Right cardiac atrium (tissue), 5 donors: ENCODE data around the gene RASL10B. TPM values are rescaled to one million over a fixed set of nuclear protein-coding genes. Genes with fewer than 3 reads are reported as not detected.
A peak's percentile ranks its signal among the peaks of the same experiment; 100 is the strongest.

Source experiments
- ATAC-seq, 2 donors: fragments of 200-7000 bp; cut with Tn5 transposase; one replicate each; pipeline versions ENCODE4 v1.8.0 to v1.9.1; 2020; ENCODE audit warnings: moderate library complexity in 2 of 2, mild to moderate bottlenecking in 1 of 2
- DNase-seq, 3 donors: peaks; one replicate each; pipeline ENCODE4 v3.0.0-alpha.2; 2020
- H3K27ac ChIP-seq: one replicate; pipeline ENCODE4 v1.5.1; 2013; ENCODE audit warnings: mild to moderate bottlenecking, low read length, control low read depth, moderate library complexity
- H3K27me3 ChIP-seq: one replicate; pipeline ENCODE4 v1.6.1; 2013; ENCODE audit not compliant: control insufficient read depth, insufficient read depth
- H3K4me1 ChIP-seq: one replicate; pipeline ENCODE4 v1.6.1; 2013; ENCODE audit warnings: low read length; ENCODE audit not compliant: control insufficient read depth, insufficient read depth
- H3K4me3 ChIP-seq: one replicate; pipeline ENCODE4 v1.5.1; 2013; ENCODE audit warnings: low read length, control low read depth
- H3K9me3 ChIP-seq: one replicate; pipeline ENCODE4 v1.6.1; 2013; ENCODE audit warnings: low read length; ENCODE audit not compliant: control insufficient read depth
- WGBS: extraction: QIAGEN DNeasy Blood & Tissue Kit; methylation state at CpG from one replicate; pipeline ENCODE4 v1.1.7; 2013; 5-methylcytosine and 5-hydroxymethylcytosine counted together
- intact Hi-C, 4 donors: fragments of 100-400 bp; cut with DNase I; formaldehyde crosslinking; loops; one replicate each; pipeline versions ENCODE4 v1.11.0 to v1.14.0; 2022 to 2023
- polyA plus RNA-seq: library from polyadenylated mRNA; stranded (reverse); fragments of 200-250 nt; gene quantifications from one replicate; pipeline ENCODE4 v1.2.3, GENCODE V29; 2013
- total RNA-seq, 4 donors: library from RNA; stranded (reverse); fragmentation: NEBNext Ultra II Directional; extraction: Animal tissue kit (Norgen Biotek cat#: 25700); gene quantifications; one replicate each; pipeline ENCODE4 v1.2.1, GENCODE V29; 2021
- donor health status: healthy with polysubstance abuse.
- donor health status: DM: no; HTN: yes; CAD: no.
- donor health status: DM: no; HTN: no; CAD: no.
- donor health status: DM: no; HTN: yes; CAD: no; lungs with severe emphysema.
- donor health status: DM: yes; HTN: yes; CAD: no.

RASL10B gene
- total and polyA plus RNA-seq, 5 donors: 19.0 to 47.4 (median 36.6) TPM

- no peak overlapping the region for H3K27ac ChIP-seq
- no peaks in the 10 kb centered on the region for H3K27me3 ChIP-seq
- no peaks in the 10 kb centered on the region for H3K4me1 ChIP-seq
- H3K4me3 ChIP-seq: no peak overlapping the region
- WGBS: 70% methylated on average over 7 of the region's 7 CpGs
- DNase-seq (no peak), ATAC-seq (no peak)
- no peaks in the 10 kb centered on the region for H3K9me3 ChIP-seq
- intact Hi-C loops: loop anchor here in 2 of 4 donors (10.0 kb wide), 2 partner anchors 78 to 428 kb away; no protein-coding TSS in a partner anchor
Observed at GRCh38 chr17:35742896-35743477, 11.5 kb downstream of the RASL10B start.

GRCh38 chr17:35743626-35744328 is 12.3 kb downstream of the RASL10B start:
- WGBS: 39% methylated on average over 7 of the region's 7 CpGs
- intact Hi-C loops: loop anchor here in 2 of 4 donors (10.0 kb wide), 2 partner anchors 79 to 429 kb away; no protein-coding TSS in a partner anchor
- H3K27me3 ChIP-seq: no peaks in the 10 kb centered on the region
- no peaks in the 10 kb centered on the region for H3K9me3 ChIP-seq
- DNase-seq (peak in 1 of 3 donors; percentile 74), ATAC-seq (no peak)
- H3K27ac ChIP-seq: no peak overlapping the region
- no peaks in the 10 kb centered on the region for H3K4me1 ChIP-seq
- H3K4me3 ChIP-seq: no peak overlapping the region

GRCh38 chr17:35744830-35745229 is 13.4 kb downstream of the RASL10B start:
- no peak for ATAC-seq
- intact Hi-C loops: loop anchor here (5.0 to 10.0 kb wide), 5 partner anchors 80 to 430 kb away; no protein-coding TSS in a partner anchor
- H3K27me3 ChIP-seq: no peaks in the 10 kb centered on the region
- no peaks in the 10 kb centered on the region for H3K9me3 ChIP-seq
- H3K4me3 ChIP-seq: no peak overlapping the region
- 78% methylated on average over 8 of the region's 8 CpGs for WGBS
- no peak overlapping the region for H3K27ac ChIP-seq
- DNase-seq: no peak
- no peaks in the 10 kb centered on the region for H3K4me1 ChIP-seq

GRCh38 chr17:35745246-35745645 is 13.8 kb downstream of the RASL10B start:
- no peak for ATAC-seq
- Histone ChIP-seq H3K4me1 (peaks cover 1% of the 10 kb centered on the region), H3K27me3 (no peaks in the 10 kb centered on the region), H3K9me3 (no peaks in the 10 kb centered on the region), H3K4me3 (no peak overlapping the region), H3K27ac (no peak overlapping the region)
- intact Hi-C loops: loop anchor here (5.0 to 10.0 kb wide), 5 partner anchors 80 to 430 kb away; no protein-coding TSS in a partner anchor
- 83% methylated on average over 7 of the region's 7 CpGs for WGBS
- no peak for DNase-seq

GRCh38 chr17:35745749-35746320 is 14.4 kb downstream of the RASL10B start:
- DNase-seq: no peak

DNA sequence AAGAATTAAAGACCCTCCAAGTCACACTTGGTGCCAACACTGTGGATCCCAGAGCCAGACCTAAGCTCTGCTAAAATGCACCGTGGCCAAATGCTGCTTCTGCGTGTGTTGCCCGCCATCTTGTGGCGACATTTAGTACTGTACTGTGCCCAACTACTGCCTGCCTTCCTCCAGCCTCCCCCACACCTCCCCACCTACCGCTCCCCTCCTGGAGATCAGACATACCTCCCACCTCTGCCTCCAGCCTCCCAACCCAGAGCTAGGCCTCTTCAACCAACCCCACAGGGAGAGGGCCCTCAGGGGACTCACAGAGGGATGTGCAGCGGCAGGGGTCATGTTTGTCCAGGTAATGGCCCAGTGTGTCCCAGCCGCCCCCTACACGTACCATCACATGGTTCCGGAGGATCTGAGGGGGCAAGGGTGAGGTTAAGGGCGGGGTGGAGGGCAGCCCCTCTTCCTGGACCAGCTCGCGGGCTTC is 16.1 kb downstream of the RASL10B start:
- no peaks in the 10 kb centered on the region for H3K27me3 ChIP-seq
- H3K9me3 ChIP-seq: no peaks in the 10 kb centered on the region
- H3K27ac ChIP-seq: no peak overlapping the region
- intact Hi-C loops: loop anchor here (2.0 to 10.0 kb wide), 6 partner anchors 83 to 433 kb away; no protein-coding TSS in a partner anchor
- H3K4me1 ChIP-seq: peaks cover 1% of the 10 kb centered on the region
- ATAC-seq (peak; percentile 69 to 73), DNase-seq (peak; percentile 74 to 91 (median 84))
- WGBS: 26% methylated on average over 12 of the region's 12 CpGs
- no peak overlapping the region for H3K4me3 ChIP-seq

More at GRCh38 chr17:35745749-35746320, 14.4 kb downstream of the RASL10B start:
- Histone ChIP-seq H3K4me1 (peaks cover 1% of the 10 kb centered on the region), H3K27ac (no peak overlapping the region), H3K4me3 (no peak overlapping the region), H3K27me3 (no peaks in the 10 kb centered on the region), H3K9me3 (no peaks in the 10 kb centered on the region)
- ATAC-seq: no peak
- intact Hi-C loops: loop anchor here (2.0 to 10.0 kb wide), 6 partner anchors 81 to 431 kb away; no protein-coding TSS in a partner anchor
- WGBS: 84% methylated on average over 15 of the region's 15 CpGs

DNA sequence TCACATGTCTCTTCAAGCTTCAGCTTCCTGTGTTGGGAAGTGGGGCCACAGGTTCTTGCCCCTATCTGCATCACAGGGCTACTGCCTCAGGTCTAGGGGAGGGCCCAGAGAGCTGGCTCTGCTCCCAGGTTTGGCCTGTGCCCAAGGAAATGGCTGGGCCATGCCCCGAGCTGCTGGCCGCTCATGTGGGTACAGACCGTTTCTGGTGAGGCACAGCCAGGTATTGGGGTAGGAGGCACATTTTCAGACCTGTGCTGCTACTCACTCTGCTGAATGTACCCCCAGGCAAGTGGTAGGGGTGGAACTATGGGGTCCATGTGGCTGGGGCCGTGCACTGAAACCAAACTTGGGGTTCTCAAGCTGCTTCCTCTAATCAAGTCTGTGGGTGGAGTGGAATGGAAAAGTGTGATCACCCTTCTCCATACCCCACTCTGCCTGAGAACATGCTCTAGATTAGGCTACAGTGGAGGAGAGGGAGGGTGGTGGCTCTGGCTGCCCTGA is 17.0 kb downstream of the RASL10B start:
- Histone ChIP-seq H3K9me3 (no peaks in the 10 kb centered on the region), H3K27me3 (no peaks in the 10 kb centered on the region), H3K27ac (no peak overlapping the region), H3K4me1 (peaks cover 1% of the 10 kb centered on the region), H3K4me3 (no peak overlapping the region)
- ATAC-seq (peak in 1 of 2 donors; percentile 9), DNase-seq (peak in 2 of 3 donors; percentile 39 to 66)
- intact Hi-C loops: loop anchor here (5.0 to 10.0 kb wide), 5 partner anchors 84 to 434 kb away; no protein-coding TSS in a partner anchor
- WGBS: 19% methylated on average over 4 of the region's 4 CpGs

- Histone ChIP-seq H3K27ac (no peak overlapping the region), H3K4me3 (no peak overlapping the region), H3K9me3 (no peaks in the 10 kb centered on the region), H3K27me3 (no peaks in the 10 kb centered on the region), H3K4me1 (peaks cover 1% of the 10 kb centered on the region)
- DNase-seq: peak in 1 of 3 donors; percentile 26
- no peak for ATAC-seq
- intact Hi-C loops: loop anchor here (5.0 to 10.0 kb wide), 5 partner anchors 84 to 434 kb away; no protein-coding TSS in a partner anchor
- 81% methylated on average over 6 of the region's 6 CpGs for WGBS
Observed at GRCh38 chr17:35748979-35749378, 17.5 kb downstream of the RASL10B start.

GRCh38 chr17:35749560-35750412 is 18.3 kb downstream of the RASL10B start:
- Histone ChIP-seq H3K4me3 (no peak overlapping the region), H3K27me3 (no peaks in the 10 kb centered on the region), H3K9me3 (no peaks in the 10 kb centered on the region), H3K27ac (no peak overlapping the region), H3K4me1 (peaks cover 1% of the 10 kb centered on the region)
- ATAC-seq (peak; percentile 2 to 16), DNase-seq (peak in 1 of 3 donors; percentile 69)
- WGBS: 5% methylated on average over 35 of the region's 35 CpGs
- intact Hi-C loops: loop anchor here (5.0 to 10.0 kb wide), 5 partner anchors 85 to 435 kb away; no protein-coding TSS in a partner anchor
